Keratinocyte (primary cell): ENCODE data around the gene MED17.

Source experiments
- EZH2 ChIP-seq: IDR thresholded peaks from one replicate; pipeline ENCODE4 v1.6.1; 2012; ENCODE audit warnings: inconsistent platforms, mild to moderate bottlenecking, low read length, moderate library complexity
- TF ChIP-seq, protein P1 (sequence below), 3 experiments: IDR thresholded peaks in 1 of 3; conservative IDR thresholded peaks in 1 of 3; optimal IDR thresholded peaks in 1 of 3; 2 replicates in 2 of 3; 3 replicates in 1 of 3; pipeline versions ENCODE3 to v1.5.1; 2011; ENCODE audit warnings: low read length in 3 of 3, mild to moderate bottlenecking in 3 of 3, moderate library complexity in 2 of 3, control low read depth in 1 of 3, inconsistent platforms in 1 of 3; ENCODE audit not compliant: insufficient read depth in 2 of 3; ENCODE audit errors: extremely low read depth in 1 of 3

DNA sequence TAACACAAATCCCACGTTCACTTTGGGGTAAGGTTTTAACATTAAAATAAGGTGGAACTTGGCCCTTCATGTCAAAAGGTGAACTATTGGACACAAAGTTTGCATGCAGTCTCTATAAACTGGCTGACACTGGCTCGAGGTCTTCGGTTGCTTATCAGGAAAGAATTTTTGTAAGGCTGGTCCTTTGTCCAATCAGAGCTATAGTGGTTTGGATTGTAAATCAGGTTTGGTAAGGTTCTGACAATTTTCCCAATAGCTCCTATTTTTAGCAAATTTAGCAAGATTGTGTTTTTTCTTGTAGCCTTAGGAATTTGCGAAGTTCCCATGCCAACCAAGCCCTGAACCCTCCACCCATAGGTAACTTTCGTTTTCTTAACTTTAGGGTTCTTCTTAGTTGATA is 17.6 kb upstream of the MED17 start:
- TF ChIP-seq, protein P1, sequence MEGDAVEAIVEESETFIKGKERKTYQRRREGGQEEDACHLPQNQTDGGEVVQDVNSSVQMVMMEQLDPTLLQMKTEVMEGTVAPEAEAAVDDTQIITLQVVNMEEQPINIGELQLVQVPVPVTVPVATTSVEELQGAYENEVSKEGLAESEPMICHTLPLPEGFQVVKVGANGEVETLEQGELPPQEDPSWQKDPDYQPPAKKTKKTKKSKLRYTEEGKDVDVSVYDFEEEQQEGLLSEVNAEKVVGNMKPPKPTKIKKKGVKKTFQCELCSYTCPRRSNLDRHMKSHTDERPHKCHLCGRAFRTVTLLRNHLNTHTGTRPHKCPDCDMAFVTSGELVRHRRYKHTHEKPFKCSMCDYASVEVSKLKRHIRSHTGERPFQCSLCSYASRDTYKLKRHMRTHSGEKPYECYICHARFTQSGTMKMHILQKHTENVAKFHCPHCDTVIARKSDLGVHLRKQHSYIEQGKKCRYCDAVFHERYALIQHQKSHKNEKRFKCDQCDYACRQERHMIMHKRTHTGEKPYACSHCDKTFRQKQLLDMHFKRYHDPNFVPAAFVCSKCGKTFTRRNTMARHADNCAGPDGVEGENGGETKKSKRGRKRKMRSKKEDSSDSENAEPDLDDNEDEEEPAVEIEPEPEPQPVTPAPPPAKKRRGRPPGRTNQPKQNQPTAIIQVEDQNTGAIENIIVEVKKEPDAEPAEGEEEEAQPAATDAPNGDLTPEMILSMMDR (optimal IDR thresholded peaks at IDR 0.05 in 1 of 3, IDR thresholded peaks at IDR 0.05 in 1 of 3, conservative IDR thresholded peaks at IDR 0.05 in 1 of 3; ENCODE audit: extremely low read depth in 1 of 3, insufficient read depth in 2 of 3, low read length in 3 of 3) = no peak
- no peak for TF ChIP-seq EZH2
